Activated T-cell treated with anti-CD3 and anti-CD28 coated beads for 1 hour (primary cell): ENCODE measurements around the gene LRRC25.

Experiments
- DNase-seq: peaks from one replicate; pipeline ENCODE4 v3.0.0-alpha.2; 2020; ENCODE audit warnings: low read depth

LRRC25 gene

DNA sequence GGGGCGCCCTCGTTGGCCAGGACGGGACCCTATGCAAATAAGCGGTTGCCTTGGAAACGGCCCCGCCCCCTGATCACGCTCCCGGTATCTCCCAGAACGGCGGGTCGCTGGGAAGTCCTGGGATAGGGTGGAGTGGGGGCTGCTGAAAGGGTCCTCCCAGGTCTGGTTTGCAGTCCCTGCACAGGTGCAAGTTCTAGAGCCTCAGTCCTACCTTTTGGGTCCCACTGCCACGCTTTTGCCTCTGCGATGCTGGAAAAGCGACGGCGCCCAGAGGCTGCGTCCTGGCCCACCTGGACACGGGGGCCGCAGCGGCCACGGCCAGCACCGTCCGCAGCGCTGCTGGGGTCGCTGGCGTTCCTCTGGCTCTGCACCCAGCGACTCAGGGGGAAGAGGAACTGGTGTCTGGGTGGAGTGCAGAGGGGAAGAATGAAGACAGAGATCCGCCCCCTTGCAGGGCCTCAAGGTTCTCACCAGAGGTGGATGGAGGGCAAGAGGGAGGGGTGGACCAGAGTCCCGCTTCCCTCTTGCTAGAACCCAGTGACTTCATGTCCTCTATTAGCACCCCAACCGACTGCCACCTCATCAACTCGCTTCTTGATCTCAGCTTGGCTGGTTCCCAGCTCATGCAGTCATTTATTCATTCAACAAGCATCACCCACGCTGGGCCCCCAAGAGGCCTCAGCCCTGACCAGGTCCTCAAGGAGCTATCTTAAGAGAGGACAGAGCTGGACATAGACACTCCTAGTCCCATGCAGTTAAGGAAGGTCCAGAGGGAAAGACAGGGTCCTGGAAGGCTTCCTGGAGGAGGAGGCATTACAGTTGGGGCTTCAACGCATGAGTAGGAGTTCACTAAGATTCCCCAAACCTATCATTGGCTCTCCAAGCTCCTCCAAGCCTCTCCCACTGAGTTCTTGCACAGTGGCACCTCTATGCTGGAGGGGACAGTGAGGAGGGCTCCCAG is at the start of gene LRRC25:
TSS of gene LRRC25 (minus strand) at position 381 of the 961 bp plus-strand sequence. CDS start 659 bp downstream, outside the sequence.
- DNase-seq: no peak

DNA sequence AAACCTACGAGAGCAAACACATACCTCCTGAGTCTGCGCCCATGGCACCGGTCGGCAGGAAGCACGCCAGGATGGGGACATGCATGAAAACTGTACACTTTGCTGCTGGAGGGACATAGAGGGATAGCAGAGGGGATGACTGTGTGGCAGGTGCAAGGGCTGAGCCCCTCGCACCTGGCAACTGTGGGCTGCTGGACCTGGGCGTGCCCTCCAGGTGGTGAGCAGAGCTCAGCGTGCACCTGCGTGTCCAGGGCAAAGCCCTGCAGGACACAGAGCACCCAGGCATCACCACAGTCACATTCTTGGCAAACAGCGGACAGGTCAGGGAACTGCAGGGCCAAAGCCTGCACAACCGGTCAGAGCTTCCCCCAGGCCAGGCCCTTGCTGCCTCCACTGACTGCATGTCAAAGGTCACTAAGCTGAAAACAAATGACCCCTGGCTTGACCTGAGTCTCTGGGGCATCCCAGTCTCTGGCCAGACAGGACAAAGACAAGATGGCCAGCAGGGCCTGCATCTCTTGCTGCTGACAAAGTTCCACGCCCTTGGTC is 49.5 kb upstream of the LRRC25 start:
- no peak for DNase-seq

DNA sequence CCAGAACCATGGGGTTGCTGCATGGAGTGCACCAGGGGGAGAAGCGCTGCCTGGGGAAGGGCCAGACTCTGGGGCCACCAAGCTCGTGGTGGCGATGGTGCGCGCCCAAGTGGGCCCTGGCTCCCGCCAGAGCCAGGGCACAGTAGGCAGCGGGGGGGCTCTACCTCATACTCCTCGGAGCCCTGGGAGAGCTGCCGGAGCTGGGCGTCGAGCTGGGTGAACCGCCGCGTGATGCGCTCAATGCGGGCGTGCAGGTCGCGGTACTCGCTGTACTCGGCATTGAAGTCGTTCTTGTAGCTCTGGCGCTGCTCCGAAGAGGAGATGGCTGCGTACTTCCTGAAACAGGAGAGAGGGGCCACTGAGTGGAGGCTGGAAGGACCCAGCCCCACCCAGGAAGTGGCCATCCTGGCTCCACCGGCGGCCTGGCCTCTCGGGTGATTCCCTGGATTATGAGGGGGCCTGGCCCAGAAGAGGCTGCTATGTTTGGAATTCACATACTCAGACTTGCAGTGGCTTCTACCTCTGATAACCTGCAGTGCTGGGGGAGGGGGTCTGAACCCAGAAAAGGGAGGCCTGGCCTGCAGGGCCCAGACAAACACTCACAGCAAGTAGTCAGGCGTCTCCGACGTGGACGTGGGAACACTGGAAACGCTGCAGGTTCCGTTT is 48.9 kb upstream of the LRRC25 start:
- DNase-seq: no peak

DNA sequence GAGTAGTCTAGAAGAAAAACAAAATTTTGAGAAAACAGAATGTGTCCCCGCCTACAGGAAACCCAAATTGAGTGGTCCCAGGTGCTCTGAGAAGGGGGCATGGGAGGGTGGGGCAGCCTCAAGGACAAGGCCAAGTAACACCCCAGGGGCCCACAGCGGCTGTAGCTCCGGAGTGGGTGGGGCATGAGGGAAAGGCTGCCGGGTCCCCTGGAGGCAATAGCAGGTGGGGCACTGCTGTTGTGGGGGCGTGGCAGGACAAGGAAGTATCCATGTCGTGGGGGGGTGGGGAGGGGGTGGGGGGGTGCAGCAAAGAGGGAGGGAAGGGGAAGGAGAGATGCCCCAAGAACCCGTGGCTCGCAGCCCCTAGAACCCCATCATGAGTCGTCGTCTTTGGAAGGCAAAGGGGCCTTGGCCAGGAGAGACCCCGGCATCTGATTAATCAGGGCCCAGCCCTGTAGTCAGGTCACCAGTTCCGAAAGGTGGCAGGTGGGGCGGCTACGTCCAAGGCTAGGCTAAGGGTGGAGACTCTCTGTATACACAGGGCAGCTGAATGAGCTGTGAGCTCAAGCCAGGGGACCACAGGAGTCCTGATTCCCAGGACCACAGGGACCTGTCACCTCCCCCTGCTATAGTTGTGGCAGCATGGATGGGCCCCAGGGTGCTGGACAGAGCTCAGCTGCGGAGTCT is 48.0 kb upstream of the LRRC25 start:
- DNase-seq: no peak

DNA sequence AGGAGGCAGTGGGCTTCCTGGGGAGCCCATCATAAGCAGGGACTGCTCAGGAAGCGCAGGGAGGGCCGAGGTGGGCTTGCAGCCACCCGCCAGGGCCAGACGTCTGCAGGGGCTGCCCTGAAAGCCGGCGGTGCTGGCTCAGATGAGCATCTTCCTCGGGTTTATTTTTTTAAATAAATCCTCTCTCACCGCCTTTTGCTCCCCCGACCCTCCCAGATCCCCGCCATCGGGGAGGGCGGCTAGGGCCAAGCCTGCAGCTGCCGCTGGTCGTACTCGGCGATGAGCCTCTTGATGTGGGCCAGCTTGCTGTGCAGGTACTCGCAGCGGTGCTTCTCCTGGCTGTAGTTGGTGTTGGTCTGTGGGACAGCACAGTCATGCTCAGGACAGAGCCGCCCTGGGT is 47.1 kb upstream of the LRRC25 start:
- no peak for DNase-seq

DNA sequence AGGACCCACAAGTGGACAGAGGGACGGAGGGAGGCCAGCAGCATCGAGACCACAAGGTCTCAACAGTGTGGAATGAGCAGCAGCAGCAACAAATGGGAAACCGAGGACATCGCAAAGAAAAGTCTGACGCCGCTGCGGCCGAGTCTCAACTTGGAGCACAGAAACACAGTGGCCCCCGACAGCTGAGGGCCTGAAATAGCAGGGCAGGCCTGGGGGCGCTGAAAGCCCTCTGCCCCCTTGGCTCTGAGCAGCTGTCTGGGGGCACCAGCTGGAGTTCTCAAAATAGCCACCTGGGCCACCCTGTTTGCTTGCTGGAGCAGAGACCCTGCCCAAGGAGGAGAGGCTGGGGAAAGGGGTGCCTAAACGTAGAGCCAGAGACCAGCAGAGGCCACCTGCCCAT is 46.4 kb upstream of the LRRC25 start:
- no peak for DNase-seq

DNA sequence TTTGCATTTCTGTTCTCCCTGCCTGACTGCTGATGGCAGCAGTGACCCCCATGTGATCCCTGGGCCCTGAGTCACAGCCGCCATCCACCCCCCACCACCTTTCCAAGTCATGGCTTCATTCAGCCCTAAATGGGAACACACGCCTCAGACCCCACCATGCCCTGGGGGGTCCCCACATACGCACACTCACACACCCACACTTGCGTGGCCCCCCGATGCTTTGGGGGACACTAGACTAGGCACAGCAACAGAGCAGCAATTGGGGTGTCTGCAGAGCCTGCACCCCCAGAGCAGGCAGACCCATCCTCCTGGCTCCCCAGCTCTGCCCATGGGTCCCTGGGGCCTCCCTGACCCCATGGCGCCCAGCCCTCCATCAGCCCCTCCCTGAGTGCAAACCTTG is 46.0 kb upstream of the LRRC25 start:
- DNase-seq: no peak

DNA sequence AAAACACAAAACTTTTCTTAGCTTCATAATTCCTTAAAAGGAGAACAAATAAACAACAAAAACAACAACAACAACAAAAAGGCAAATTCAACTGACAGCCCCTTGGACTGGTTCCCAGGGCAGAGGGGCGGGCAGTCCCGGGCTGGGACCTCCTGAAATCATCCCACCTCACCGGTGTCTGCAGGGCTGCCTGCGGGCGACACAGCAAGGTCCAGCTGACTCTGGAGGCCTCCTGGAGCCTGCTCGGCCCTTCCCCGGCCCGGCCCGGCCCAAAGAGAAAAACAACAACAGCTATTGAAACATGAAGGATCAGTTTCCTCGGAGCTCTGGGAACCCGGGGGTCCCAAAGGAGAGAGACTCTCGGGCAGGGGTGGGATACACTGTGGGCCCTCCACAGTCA is 45.5 kb upstream of the LRRC25 start:
- DNase-seq: no peak

DNA sequence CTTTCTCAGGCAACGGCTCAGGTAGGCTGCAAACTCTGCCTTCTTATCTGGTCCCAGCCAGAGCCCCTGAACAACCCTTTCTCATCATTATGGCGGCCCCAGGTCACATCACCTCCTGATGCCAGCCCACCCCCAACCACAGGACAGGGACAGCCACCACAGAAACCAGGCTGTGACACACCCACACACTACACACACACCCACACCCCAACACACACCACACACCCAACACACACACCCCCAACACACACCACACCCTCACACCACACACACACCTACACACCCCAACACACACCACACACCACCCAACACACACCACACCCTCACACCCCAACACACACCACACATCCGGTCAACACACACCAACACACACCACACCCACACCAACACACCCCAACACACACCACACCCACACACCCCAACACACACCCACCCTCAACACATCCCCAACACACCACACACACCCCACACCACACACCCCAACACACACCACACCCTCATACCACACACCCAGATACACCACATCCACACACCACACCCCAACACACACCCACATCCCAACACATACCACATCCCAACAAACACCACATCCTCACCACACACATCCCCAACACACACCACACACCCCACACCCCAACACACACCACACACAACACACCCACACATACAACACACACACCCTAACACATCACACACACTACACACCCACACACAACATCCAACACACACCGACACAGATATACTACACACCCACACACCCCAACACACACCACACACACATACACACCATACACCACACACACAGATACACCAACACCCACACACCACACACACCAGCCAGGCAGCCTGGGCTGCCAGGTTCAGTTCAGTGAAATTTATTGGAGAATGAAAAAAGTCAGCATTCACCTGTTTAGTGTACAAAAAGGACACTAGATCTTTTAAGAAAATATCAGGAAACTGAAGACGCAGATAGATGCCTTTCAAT is 44.7 kb upstream of the LRRC25 start:
- no peak for DNase-seq

DNA sequence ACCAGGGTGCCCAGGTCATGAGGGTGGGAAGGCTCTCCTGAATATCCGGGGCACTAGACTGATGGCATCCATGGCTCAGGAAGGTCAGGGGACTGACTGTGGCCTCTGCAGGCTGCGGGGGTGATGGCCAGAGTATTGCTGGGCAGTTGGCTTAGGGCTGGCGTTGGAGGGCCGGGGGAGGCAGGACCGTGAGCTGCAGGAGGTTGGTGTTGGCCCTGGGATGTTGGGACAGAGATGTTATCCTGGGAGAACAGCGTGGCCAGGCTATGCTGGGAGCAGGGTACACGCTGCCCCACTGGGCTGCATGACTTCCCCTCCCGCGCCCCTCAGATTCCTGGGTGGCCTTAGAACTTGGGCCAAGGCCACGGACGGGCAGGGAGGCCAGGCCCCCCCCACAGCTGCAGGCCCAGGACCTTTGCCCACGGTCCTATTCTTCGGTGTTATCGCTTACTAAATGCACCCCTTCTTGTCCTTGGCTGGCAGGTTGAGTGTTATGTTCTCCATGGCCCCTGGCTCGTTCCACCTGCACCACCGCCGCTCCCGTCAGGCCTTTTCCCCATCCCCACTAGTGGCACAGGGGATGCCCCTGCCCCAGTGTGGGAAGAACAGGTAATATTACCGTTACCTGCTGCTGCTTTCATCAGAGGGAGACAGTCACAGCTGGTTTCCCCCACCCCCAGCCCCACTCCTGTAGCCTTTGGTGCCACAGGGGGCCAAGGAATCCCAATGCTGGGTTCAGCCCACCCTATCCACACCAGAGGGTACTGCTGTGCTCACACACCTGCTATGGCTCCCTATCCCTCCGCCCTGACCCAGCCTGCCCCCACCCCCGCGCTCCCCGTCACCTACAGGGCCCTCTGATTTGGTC is 43.7 kb upstream of the LRRC25 start:
- no peak for DNase-seq

DNA sequence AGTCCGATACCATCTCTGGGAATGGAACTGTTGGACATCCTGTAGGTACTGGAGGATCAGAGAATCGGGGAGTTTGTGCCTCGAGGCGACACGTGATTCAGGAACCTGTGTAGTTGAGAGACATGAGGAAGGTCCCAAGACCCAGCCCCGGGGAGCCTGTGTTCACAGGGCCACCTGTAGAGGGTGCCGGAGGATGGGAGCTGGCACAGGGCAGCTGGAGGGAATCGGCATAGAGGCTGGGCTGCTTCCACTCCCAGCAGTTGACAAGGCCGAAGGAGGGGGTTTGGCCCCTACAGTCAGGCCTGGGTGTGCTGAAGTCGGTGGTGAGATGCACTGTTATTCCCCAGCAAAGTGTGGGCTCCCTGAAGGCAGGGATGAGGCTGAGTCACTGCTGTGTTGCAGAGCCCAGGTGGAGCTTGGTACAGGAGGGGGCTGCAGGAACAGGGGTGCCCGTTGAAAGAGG is 43.0 kb upstream of the LRRC25 start:
- no peak for DNase-seq

DNA sequence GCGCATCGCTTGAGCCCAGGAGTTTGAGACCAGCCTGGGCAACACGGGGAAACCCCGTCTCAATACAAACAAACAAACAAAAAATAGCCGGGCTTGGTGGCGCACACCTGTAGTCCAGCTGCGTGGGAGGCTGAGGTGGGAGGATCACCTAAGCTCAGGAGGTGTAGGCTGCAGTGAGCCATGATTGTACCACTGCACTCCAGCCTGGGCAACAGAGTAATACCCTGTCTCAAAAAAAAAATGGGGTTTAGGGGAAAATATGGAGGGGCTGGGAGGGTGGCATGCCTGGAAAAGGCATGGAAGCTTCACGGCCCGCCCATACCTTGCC is 42.5 kb upstream of the LRRC25 start:
- DNase-seq: no peak

DNA sequence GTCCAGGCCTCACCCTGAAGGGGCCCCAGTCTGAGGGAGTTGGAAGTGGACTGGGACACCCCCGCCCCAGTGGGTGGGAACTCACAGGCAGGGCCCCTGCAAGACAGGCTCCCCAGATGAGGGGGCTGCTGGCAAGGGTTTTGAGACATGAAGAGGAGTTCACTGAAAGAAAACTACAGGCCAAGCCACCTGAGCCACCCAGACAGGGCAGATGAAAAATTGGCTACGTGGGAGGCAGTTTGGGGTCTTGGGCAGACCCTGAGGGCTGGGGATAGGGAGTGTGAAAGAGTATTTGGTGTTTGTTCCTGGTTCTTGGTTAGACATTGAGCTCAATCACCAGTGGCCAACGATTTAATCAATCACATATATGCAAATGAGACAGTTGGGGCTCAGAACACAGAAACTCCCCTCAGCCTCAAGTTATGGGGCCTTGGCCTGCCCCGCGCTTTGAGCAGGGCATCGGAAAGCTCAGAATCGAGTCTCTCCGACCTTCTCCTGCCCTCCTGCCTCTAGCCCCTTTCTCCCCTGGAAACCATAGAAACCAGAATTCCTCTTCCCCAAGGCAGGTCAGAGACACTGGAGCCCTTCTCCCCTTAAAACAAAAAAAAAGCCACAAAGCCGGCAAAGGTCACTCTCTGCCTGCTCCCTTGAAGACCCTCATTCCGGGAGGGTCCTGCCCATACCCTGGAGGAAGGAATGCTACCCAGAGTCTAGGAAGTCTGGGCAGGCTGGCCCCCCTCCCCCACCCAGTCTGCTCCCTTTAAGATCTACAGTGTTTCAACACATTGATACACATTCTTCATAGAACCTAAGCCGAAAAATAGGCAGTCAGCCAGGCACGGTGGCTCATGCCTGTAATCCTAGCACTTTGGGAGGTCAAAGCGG is 41.8 kb upstream of the LRRC25 start:
- no peak for DNase-seq

DNA sequence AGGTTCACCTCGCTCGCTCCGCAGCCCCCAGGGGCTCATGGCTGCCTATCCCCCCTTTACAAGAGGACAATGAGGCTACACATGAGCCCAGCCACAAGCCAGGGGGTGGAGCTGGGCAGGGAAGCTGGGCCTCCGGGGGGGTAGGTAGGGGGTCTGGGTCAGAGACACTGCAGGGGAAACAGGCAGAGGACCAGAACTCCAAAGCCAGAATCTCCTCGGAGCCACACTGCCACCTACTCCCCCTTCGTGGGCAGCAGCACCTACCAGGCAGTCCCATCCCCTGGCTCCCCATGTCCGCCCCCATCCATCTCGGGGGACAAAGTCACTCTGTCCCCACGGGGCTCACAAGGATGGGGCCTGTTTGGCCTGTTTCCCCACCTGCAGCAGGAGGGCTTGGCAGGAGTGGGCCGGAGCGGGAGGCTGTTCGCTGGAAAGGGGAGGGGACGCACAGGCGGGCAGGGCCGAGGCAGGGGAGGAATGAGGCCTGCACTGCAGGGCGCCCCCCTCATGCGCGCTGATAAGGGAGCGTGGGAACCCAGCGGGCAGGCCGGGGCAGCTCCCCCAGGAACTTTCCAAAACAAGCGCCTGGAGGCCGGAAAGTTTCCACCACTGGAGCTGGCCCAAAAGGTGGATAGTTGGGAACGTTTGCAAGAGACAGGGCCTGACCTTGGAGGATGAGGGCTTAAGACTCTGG is 41.1 kb upstream of the LRRC25 start:
- DNase-seq: no peak

DNA sequence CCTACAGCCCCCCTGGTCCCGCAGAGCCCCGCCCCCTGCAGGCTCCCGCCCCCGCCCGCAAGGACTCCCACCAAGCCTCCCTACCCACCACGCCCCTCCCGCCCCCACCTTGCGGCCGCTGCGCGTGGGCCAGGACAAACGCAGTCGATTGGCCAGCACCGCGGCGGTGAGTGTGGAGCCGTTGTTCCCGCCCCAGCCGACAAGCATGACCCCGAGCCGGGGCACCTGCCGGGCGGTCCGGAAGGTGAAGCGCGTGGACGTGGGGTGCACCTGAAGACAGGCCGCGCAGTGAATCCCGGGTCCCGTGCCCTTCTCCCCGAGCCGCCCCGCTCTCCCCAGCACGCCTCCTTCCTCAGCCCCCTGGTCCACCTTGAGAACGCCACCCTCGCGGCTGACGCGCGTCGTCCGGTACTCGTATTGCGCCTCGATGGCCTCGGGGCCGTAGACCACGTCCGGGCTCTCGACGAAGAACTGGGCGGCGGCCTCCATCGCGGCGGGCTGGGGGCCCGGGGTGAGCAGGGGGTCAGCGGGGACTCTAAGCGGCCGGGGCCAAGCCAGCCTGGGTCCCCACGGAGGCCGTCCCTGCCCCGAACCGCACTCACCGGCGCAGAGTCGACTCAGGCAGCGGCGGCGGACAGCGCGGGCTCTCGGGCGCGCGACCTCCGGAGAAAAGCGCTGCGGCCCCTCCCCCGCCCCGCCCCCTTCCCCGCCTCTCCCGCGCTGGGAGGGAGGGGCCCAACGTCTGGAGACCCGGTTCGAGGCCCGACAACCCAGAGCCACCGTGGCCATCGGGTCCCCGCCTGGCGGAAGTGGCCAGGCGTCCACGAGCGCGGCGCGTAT is 40.3 kb upstream of the LRRC25 start, which contains the start of gene ISYNA1:
TSS of gene ISYNA1 (minus strand) at position 643 of the 840 bp plus-strand sequence. CDS start at position 489, 154 bp downstream.
- DNase-seq: no peak

DNA sequence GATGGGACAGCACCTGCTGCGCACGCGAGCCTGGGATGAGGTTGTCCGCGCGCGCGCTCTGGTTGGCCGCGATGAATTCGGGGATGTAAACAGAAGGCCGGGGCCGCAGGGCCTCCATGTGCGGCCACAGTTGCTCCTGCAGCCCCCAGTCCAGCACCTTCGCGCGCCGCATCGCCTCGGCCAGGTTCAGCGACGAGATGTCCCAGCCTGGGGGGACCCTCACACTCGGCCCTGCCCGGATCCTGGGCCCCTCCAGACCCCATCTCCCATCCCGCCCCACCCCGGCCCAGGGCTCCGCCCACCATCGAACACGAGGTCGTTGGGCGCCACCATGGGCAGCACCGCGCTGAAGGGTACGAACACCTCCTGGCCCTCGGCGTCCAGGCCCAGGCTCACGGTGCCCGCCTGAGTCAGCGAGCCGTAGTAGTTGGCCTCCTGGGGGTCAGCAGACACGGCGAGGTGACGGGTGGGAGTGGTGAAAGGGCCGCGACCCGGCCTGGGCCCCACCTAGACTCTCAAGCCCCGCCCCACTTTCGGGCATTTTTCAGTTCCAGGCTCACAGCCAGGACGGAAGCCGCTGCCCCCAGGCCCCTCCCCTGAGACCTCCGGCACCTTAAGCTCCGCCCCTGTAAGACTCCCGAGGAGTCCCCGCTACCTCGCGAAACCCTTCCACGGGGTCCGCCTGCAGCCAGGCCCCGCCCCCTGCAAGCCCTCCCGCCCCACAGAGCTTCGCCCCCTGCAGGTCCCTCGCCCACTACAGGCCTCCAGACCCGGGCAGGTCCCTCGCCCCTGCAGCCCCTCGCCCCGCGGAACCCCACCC is 39.5 kb upstream of the LRRC25 start:
- DNase-seq: peak; percentile 67
